MM.1S (cell line): ENCODE measurements around the gene REPS1.
A peak's percentile ranks its signal among the peaks of the same experiment; 100 is the strongest.
"Not testable (repeated sequence)": the region's sequence is repeated elsewhere in the genome, so short reads cannot be mapped to it uniquely, and the experiment has no call there.

Source experiments
- DNase-seq: peaks from one replicate; pipeline ENCODE4 v3.0.0-alpha.2; 2015
- H2AFZ ChIP-seq: fragments of 300-600 bp; sonication (generic); 2 replicates; pipeline ENCODE4 v1.6.0; 2016; ENCODE audit warnings: antibody characterized with exemption, low read length
- H3F3A ChIP-seq: fragments of 300-600 bp; sonication (generic); 2 replicates; pipeline ENCODE4 v1.6.1; 2016; ENCODE audit warnings: mild to moderate bottlenecking, antibody characterized with exemption, low read length, moderate library complexity, mixed read lengths; ENCODE audit not compliant: insufficient read depth
- H3K27ac ChIP-seq: fragments of 300-600 bp; sonication (generic); 2 replicates; pipeline ENCODE4 v1.5.1; 2016; ENCODE audit warnings: mild to moderate bottlenecking, low read length
- H3K27me3 ChIP-seq: fragments of 300-600 bp; sonication (generic); replicated peaks from 2 replicates; pipeline ENCODE4 v1.6.0; 2016; ENCODE audit warnings: low read length; ENCODE audit not compliant: insufficient read depth
- H3K36me3 ChIP-seq: fragments of 300-600 bp; sonication (generic); replicated peaks from 2 replicates; pipeline ENCODE4 v1.6.1; 2016; ENCODE audit warnings: mild to moderate bottlenecking, low read length, mixed read lengths; ENCODE audit not compliant: insufficient read depth
- H3K4me1 ChIP-seq: fragments of 300-600 bp; sonication (generic); 2 replicates; pipeline ENCODE4 v1.6.1; 2016; ENCODE audit warnings: low read length, mixed read lengths
- H3K4me2 ChIP-seq: fragments of 300-600 bp; sonication (generic); 2 replicates; pipeline ENCODE4 v1.6.0; 2016; ENCODE audit warnings: low read depth, low read length
- H3K4me3 ChIP-seq: fragments of 300-600 bp; sonication (generic); 2 replicates; pipeline ENCODE4 v1.5.1; 2016; ENCODE audit warnings: low read length, mixed read lengths
- H3K79me2 ChIP-seq: fragments of 300-600 bp; sonication (generic); 2 replicates; pipeline ENCODE4 v1.6.1; 2016; ENCODE audit warnings: mixed run types, low read length, mixed read lengths
- H3K9ac ChIP-seq: fragments of 300-600 bp; sonication (generic); 2 replicates; pipeline ENCODE4 v1.6.1; 2016; ENCODE audit warnings: low read length, mixed read lengths
- H3K9me2 ChIP-seq: fragments of 300-600 bp; sonication (generic); replicated peaks from 2 replicates; pipeline ENCODE4 v1.6.1; 2016; ENCODE audit warnings: mild to moderate bottlenecking, low read length, mixed read lengths; ENCODE audit not compliant: insufficient read depth
- H3K9me3 ChIP-seq: fragments of 300-600 bp; sonication (generic); replicated peaks from 2 replicates; pipeline ENCODE4 v1.6.1; 2016; ENCODE audit warnings: mild to moderate bottlenecking, low read length, mixed read lengths; ENCODE audit not compliant: insufficient read depth
- H4K20me1 ChIP-seq: fragments of 300-600 bp; sonication (generic); 2 replicates; pipeline ENCODE4 v1.6.1; 2016; ENCODE audit warnings: mild to moderate bottlenecking, low read length, moderate library complexity, mixed read lengths; ENCODE audit not compliant: insufficient read depth
- CTCF ChIP-seq: fragments of 300-600 bp; sonication (generic); IDR thresholded peaks from 2 replicates; pipeline ENCODE4 v1.5.1; 2016; ENCODE audit warnings: antibody characterized with exemption, low read length, mixed read lengths
- EZH2 ChIP-seq: fragments of 300-600 bp; sonication (generic); optimal IDR thresholded peaks from 2 replicates; pipeline ENCODE3; 2017; ENCODE audit warnings: low read depth, mild to moderate bottlenecking, antibody characterized with exemption, low read length, mixed read lengths
- EZH2phosphoT487 ChIP-seq: fragments of 300-600 bp; sonication (generic); IDR thresholded peaks from 2 replicates; pipeline ENCODE4 v1.6.1; 2018; ENCODE audit warnings: antibody characterized with exemption, low read length

The REPS1 gene

GRCh38 chr6:138999949-139000725, 12.1 kb upstream of the REPS1 start:
- no peaks in the 10 kb centered on the region for H3K9me2 ChIP-seq
- H3K36me3 ChIP-seq: no peaks in the 10 kb centered on the region
- no peak overlapping the region for H3K27ac ChIP-seq
- peak overlapping the region; percentile 25; the same call in 1 of the 2 replicates for H2AFZ ChIP-seq
- peaks cover 9% of the 10 kb centered on the region for H3K4me1 ChIP-seq
- no peaks in the 10 kb centered on the region for H3K79me2 ChIP-seq
- no peak overlapping the region for H3K4me3 ChIP-seq
- no peak for TF ChIP-seq EZH2
- no peak for TF ChIP-seq EZH2phosphoT487
- no peak for TF ChIP-seq CTCF
- peak; percentile 19 for DNase-seq
- no peaks in the 10 kb centered on the region for H3K9me3 ChIP-seq
- H3K4me2 ChIP-seq: peak overlapping the region; percentile 24; the same call in 1 of the 2 replicates
- H3F3A ChIP-seq: no peaks in the 10 kb centered on the region
- H4K20me1 ChIP-seq: no peaks in the 10 kb centered on the region
- H3K9ac ChIP-seq: no peak overlapping the region
- no peaks in the 10 kb centered on the region for H3K27me3 ChIP-seq

- Histone ChIP-seq H3K79me2 (no peaks in the 10 kb centered on the region), H3K27me3 (no peaks in the 10 kb centered on the region), H3K36me3 (no peaks in the 10 kb centered on the region), H3K27ac (no peak overlapping the region), H3K4me1 (peaks cover 9% of the 10 kb centered on the region), H4K20me1 (no peaks in the 10 kb centered on the region), H2AFZ (no peak overlapping the region), H3K4me2 (no peak overlapping the region), H3K9me3 (no peaks in the 10 kb centered on the region), H3F3A (no peaks in the 10 kb centered on the region), H3K9me2 (no peaks in the 10 kb centered on the region), H3K4me3 (no peak overlapping the region), H3K9ac (no peak overlapping the region)
- no peak for DNase-seq
- TF ChIP-seq EZH2phosphoT487 (no peak), EZH2 (no peak), CTCF (no peak)
These were observed 9.1 kb upstream of the REPS1 start for GRCh38 chr6:138997136-138997535.

GRCh38 chr6:138996524-138996923, 8.5 kb upstream of the REPS1 start:
- Histone ChIP-seq H3K4me1 (peaks cover 9% of the 10 kb centered on the region), H3K79me2 (no peaks in the 10 kb centered on the region), H3K36me3 (no peaks in the 10 kb centered on the region), H3K27ac (no peak overlapping the region), H3K9ac (no peak overlapping the region), H3K27me3 (no peaks in the 10 kb centered on the region), H4K20me1 (no peaks in the 10 kb centered on the region), H3K9me3 (no peaks in the 10 kb centered on the region), H3K9me2 (no peaks in the 10 kb centered on the region), H3K4me3 (no peak overlapping the region), H3F3A (no peaks in the 10 kb centered on the region), H2AFZ (no peak overlapping the region), H3K4me2 (no peak overlapping the region)
- TF ChIP-seq CTCF (no peak), EZH2 (no peak), EZH2phosphoT487 (no peak)
- no peak for DNase-seq

- H3F3A ChIP-seq, H3K9me2 ChIP-seq, H3K4me3 ChIP-seq, H3K36me3 ChIP-seq, H3K4me2 ChIP-seq, H3K9me3 ChIP-seq, H3K79me2 ChIP-seq, DNase-seq, H3K27ac ChIP-seq, H3K27me3 ChIP-seq, H3K4me1 ChIP-seq, H4K20me1 ChIP-seq, H3K9ac ChIP-seq, H2AFZ ChIP-seq: not testable (repeated sequence)
These were observed 5.4 kb upstream of the REPS1 start for GRCh38 chr6:138993410-138993809.

- not testable (repeated sequence) for H3K36me3 ChIP-seq, DNase-seq
These were observed 4.9 kb upstream of the REPS1 start for GRCh38 chr6:138992965-138993364.

More at GRCh38 chr6:138992965-138993364, 4.9 kb upstream of the REPS1 start:
- not testable (repeated sequence) for H3K9me3 ChIP-seq, H3F3A ChIP-seq, H3K4me2 ChIP-seq, H3K4me3 ChIP-seq, H3K79me2 ChIP-seq, H4K20me1 ChIP-seq, H3K9me2 ChIP-seq, H3K27me3 ChIP-seq, H2AFZ ChIP-seq, H3K4me1 ChIP-seq, H3K9ac ChIP-seq, H3K27ac ChIP-seq
